Jurkat, Clone E6-1 (cell line): ENCODE results near the gene TNFAIP3.
"Not testable (repeated sequence)": the region's sequence is repeated elsewhere in the genome, so short reads cannot be mapped to it uniquely, and the experiment has no call there.

Experiments
- DNase-seq: peaks from one replicate; pipeline ENCODE4 v3.0.0-alpha.2; 2011; ENCODE audit warnings: low read depth, low spot score
- H3K4me3 ChIP-seq: 2 replicates; pipeline ENCODE4 v1.5.1; 2011; ENCODE audit warnings: mild to moderate bottlenecking, low read length, control low read depth, moderate library complexity

TNFAIP3 gene

GRCh38 chr6:137886226-137886625 is 19.2 kb downstream of the TNFAIP3 start:
- not testable (repeated sequence) for DNase-seq, H3K4me3 ChIP-seq

DNA sequence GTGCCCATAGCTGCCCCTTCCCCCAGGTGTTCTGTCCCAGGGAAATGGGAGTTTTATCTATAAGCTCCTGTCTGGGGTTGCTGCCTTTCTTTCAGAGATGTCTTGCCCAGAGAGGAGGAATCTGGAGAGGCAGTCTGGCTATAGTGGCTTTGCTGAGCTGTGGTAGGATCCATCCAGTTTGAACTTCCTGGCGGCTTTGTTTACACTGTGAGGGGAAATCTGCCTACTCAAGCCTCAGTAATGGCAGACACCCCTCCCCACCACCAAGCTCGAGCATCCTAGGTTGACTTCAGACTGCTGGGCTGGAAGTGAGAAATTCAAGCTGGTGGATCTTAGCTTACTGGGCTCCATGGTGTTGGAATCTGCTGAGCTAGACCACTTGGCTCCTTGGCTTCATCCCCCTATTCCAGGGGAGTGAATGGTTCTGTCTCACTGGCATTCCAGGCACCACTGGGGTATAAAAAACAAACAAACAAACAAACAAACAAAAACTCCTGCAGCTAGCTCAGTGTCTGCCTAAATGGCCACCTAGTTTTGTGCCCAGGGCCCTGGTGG is 24.0 kb downstream of the TNFAIP3 start:
- no peak overlapping the region for H3K4me3 ChIP-seq
- no peak for DNase-seq

- no peak for DNase-seq
- no peak overlapping the region for H3K4me3 ChIP-seq
Measured at GRCh38 chr6:137892271-137892708, 25.2 kb downstream of the TNFAIP3 start.

GRCh38 chr6:137893181-137893580 is 26.1 kb downstream of the TNFAIP3 start:
- H3K4me3 ChIP-seq = no peak overlapping the region
- no peak for DNase-seq

DNA sequence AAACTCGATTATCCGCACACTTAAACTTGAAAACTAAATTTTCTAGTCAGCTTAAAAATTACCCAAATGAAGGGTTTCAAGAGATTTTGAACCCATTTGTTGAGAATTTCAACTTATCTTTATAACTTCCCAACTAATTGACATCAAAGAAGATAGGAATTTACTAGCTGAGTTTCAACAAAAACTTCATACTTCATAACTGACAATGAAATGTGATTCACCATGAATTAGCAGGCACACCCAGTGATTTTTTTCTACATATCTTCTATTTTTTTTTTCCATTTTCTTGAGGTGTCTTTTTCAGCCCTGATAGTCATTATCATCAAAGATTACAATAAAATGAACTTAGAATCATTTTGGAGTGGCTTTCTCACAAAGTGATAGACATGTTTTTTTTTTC is 26.7 kb downstream of the TNFAIP3 start:
- H3K4me3 ChIP-seq = no peak overlapping the region
- DNase-seq = no peak

DNA sequence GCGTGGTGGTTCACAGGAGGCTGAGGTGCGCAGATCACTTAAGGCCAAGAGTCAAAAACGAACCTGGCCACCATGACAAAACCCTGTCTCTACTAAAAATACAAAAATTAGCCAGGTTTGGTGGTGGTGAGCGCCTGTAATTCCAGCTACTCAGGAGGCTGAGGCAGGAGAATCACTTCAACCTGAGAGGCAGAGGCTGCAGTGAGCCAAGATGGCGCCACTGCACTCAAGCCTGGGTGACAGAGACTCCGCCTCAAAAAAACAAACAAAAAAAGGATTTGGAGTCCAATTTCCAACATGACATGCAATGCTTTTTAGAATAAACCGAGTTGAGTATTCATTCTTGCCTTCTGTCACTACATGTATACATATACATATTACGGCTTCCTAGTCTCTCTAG is 27.3 kb downstream of the TNFAIP3 start:
- DNase-seq, H3K4me3 ChIP-seq: not testable (repeated sequence)

DNA sequence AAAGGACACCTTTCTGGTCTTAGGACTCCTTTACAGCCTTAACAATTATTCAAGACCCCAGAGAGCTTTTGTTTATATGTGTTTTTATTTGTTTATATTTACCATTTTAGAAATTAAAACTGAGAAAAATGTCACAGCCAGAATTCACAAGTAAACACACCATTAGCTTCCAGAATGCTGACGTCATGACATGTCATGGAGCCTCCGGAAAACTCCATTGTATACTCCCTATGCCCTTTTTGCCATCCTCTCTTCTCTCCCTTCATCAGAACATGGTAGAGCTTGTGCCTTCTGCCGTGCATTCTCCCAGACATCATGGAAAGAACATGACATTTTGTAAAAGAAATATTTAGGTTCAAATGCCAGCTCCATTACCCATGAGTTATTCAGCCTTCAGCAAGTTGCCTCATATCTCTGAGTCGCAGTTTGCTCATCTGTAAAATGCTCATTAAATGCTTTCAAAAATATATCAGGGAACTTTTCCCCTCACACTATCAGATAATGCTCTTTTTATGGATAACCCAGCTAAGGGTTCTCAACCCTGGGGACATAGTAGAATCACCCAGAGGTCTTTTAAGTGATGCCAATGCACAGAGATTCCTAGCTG is 27.8 kb downstream of the TNFAIP3 start:
- H3K4me3 ChIP-seq = no peak overlapping the region
- DNase-seq = no peak

- DNase-seq = no peak
- no peak overlapping the region for H3K4me3 ChIP-seq
Measured at GRCh38 chr6:137896647-137897046, 29.6 kb downstream of the TNFAIP3 start.

GRCh38 chr6:137900815-137901214 is 33.8 kb downstream of the TNFAIP3 start:
- no peak overlapping the region for H3K4me3 ChIP-seq
- DNase-seq = no peak

- H3K4me3 ChIP-seq = no peak overlapping the region
- DNase-seq = no peak
Measured at GRCh38 chr6:137901454-137901853, 34.4 kb downstream of the TNFAIP3 start.

DNA sequence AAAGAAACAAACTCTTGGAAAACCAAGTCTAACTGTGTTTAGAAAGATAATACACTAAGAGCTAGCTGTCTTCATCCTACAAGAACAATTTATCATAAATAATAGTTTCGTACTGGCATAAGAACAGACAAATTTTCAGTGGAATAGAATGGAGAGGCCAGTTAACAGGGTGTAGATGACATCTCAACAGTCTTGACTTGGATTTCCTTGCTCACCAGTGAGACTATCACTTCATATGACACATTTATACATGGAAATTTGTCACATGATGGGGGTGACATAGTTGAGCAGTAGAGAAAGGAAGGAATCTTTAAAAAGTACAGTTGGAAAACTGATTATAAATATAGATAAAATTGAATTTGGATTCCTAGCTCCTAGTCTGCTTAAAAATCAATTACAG is 35.6 kb downstream of the TNFAIP3 start:
- no peak overlapping the region for H3K4me3 ChIP-seq
- DNase-seq = no peak

- no peak overlapping the region for H3K4me3 ChIP-seq
- DNase-seq = no peak
Measured at GRCh38 chr6:137903274-137903932, 36.3 kb downstream of the TNFAIP3 start.

DNA sequence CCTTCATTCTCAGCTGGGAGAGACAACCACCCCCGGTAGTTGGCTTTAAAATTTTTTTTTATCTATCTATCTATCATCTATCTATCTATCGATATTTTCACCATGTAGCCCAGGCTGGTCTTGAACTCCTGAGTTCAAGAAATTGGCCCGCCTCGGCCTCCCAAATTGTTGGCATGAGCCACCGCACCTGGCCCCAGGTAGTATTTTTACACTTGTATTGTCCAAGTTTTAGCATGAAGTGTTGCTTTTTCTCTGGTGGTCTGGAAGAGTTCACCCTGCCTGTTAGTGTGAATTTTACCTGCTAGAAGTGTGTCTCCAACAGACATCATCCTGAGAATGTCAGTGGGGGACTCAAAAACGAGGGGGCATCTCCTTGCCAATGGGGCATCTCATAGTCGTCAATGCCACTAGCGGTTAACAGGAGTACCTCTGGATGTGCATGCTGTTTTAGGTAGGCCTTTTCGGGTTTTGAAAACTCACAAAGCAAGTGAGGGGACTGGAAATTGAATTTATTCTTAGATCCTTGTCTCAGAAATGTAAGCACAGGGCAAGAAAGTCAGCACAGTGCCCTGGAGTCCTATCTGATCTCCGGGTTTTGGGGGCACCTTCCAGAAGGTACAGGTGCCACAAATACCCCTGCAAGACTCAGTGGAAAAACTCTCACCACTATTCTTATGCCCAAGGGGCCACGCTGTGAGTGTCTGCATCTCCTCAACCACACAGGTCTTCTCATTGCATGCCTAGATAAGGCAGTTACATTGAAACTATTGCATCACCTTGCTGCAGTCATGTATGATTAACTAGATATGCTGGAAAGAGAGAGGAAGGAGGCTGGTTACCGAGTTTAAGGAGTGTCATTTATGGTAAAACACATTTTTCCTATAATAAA is 37.1 kb downstream of the TNFAIP3 start:
- H3K4me3 ChIP-seq = no peak overlapping the region
- DNase-seq = peak; percentile 39

DNA sequence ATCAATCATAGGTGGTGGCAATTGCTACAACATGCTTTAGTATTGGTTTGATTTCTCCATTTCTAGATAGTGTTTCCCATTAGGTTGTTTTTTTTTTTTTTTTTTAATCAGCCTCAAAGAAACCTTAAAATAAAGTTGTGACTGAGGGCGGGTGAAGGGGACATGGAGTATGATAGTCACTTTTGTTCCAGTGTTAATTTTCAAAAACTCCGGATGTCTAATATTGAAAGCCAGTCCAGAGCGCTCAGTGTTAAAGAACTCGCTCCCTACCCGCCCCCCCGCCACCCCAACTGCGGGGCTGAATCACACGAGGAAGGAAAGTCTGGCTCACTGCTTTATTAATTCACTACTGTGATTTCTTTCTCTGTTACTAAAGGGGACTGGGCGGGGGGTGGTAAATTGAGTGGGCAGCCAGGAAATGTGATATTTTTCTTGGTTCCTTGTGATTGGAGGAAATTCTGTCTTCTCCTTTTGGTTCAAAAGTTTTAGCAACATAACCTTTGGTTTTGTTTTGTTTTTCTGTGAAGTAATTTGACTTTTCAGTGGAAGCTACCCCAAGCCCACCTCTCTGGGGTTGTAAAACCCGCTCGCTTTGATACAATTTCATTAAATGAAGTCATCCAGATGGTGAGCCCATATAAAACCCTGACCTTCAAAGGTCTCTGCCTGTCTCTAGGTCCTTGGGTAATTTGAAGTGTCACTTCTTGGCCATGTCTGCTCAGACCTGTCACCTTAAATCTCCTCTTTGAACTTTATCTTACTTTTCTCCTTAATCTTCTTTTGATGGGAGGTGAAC is 38.0 kb downstream of the TNFAIP3 start:
- DNase-seq = no peak
- no peak overlapping the region for H3K4me3 ChIP-seq

DNA sequence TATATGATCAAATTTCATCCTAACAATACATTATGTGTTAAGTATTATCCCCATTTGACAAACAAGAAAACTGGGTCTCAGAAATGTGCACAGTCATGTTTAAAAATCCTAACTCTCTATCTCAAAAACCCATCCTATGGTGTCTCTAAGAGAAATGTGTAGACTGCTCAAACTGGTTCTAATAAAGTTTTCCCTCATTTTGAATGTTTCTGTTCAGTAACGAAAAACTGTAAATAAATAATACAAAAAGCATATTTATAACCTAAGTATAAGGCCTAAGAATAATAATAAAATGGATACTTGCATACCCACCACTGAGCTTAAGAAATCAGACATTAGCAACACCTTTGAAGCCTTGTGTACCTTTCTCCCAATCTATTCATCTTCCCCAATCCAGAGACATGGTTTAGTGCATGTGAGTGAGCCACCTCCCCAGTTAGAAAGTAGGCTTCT is 39.0 kb downstream of the TNFAIP3 start:
- H3K4me3 ChIP-seq = no peak overlapping the region
- DNase-seq = no peak

DNA sequence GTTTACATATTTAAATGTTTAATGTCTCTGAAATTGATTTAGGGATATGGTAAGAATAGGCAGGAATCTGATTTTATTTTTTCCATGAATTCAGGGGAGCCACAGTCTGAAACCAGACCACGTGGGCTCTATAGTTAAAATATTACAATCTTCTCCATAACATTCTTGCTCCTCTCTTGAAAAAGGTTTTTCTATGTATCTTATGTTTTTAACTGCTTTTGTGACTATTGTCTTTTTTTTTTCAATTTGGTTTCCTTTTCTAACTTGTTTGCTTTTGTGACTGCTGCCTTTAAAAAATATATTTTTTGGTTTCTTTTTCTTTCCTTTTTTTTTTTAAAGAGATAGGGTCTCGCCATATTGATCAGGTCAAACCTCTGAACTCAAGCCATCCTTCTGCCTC is 40.1 kb downstream of the TNFAIP3 start:
- DNase-seq = no peak
- H3K4me3 ChIP-seq = no peak overlapping the region

DNA sequence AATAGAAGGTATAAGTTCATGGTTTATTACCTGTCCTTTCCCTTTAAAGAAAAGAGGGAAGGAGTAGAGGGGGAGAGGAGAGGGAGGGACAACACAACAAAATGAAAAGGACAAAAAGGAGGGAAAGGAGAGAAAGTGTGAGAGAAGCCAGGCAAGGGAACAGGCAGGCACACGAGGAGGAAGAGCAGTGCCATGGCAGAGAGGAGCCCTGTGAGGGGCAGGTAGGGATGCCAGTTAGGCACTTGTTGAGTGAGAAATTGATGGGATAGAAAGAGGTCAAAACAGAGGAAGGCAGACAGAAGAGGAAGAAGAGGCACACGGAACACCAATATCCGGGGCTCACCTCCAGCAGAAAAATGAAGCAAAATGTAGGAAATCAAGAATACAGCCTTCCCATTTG is 42.5 kb downstream of the TNFAIP3 start:
- no peak for DNase-seq
- H3K4me3 ChIP-seq = no peak overlapping the region

GRCh38 chr6:137910424-137910834 is 43.4 kb downstream of the TNFAIP3 start:
- no peak overlapping the region for H3K4me3 ChIP-seq
- no peak for DNase-seq

GRCh38 chr6:137910843-137911456 is 43.9 kb downstream of the TNFAIP3 start:
- no peak overlapping the region for H3K4me3 ChIP-seq
- no peak for DNase-seq
